Measurements from ENCODE around the gene TNNI3.

Gene TNNI3
- 0 to 0.22 (median 0) reads per million in 17 experiments for total RNA-seq

GRCh38 chr19:55157064-55157908 is at the start of gene TNNI3:
TSS of gene TNNI3 (minus strand) at chr19:55157732. CDS start at chr19:55157589, 143 bp downstream.
- no peak for DNase-seq

- DNase-seq = peak; percentile 78 to 88 (median 86)
Observed at GRCh38 chr19:55206664-55207500, 49.4 kb upstream of the TNNI3 start.

GRCh38 chr19:55202199-55202598 is 44.7 kb upstream of the TNNI3 start:
- DNase-seq = peak in 3 of 4 experiments; percentile 20 to 51 (median 41)

- DNase-seq = no peak
Observed at GRCh38 chr19:55199620-55200204, 42.2 kb upstream of the TNNI3 start.

- DNase-seq = no peak
Observed at GRCh38 chr19:55198651-55199050, 41.1 kb upstream of the TNNI3 start.

- peak in 3 of 4 experiments; percentile 20 to 26 (median 24) for DNase-seq
Observed at GRCh38 chr19:55197528-55197927, 40.0 kb upstream of the TNNI3 start.

- DNase-seq = no peak
Observed at GRCh38 chr19:55196803-55197202, 39.3 kb upstream of the TNNI3 start.

GRCh38 chr19:55193481-55193880 is 35.9 kb upstream of the TNNI3 start:
- peak in 2 of 4 experiments; percentile 16 to 43 for DNase-seq

- peak; percentile 38 to 73 (median 62) for DNase-seq
Observed at GRCh38 chr19:55189403-55189835, 31.9 kb upstream of the TNNI3 start.

GRCh38 chr19:55188625-55189024 is 31.1 kb upstream of the TNNI3 start:
- DNase-seq = no peak

GRCh38 chr19:55186080-55186479 is 28.5 kb upstream of the TNNI3 start:
- no peak for DNase-seq

- no peak for DNase-seq
Observed at GRCh38 chr19:55181740-55182139, 24.2 kb upstream of the TNNI3 start.

- DNase-seq = peak; percentile 28 to 77 (median 55)
Observed at GRCh38 chr19:55179606-55180484, 22.3 kb upstream of the TNNI3 start, which contains the start of gene SYT5. TSS of gene SYT5 (minus strand) at chr19:55180289. CDS start at chr19:55179041, 1,248 bp downstream.

GRCh38 chr19:55178781-55179599 is 21.5 kb upstream of the TNNI3 start:
- peak; percentile 38 to 64 (median 52) for DNase-seq

- no peak for DNase-seq
Observed at GRCh38 chr19:55176076-55176475, 18.5 kb upstream of the TNNI3 start.

- no peak for DNase-seq
Observed at GRCh38 chr19:55175117-55175867, 17.8 kb upstream of the TNNI3 start.

- no peak for DNase-seq
Observed at GRCh38 chr19:55174425-55175116, 17.0 kb upstream of the TNNI3 start.

- peak in 3 of 4 experiments; percentile 16 to 51 (median 39) for DNase-seq
Observed at GRCh38 chr19:55173714-55174409, 16.3 kb upstream of the TNNI3 start.

Measured in suppressor macrophage (primary cell).